BLaER1 (cell line): ENCODE data around the gene BSCL2.
"Not testable (repeated sequence)": the region's sequence is repeated elsewhere in the genome, so short reads cannot be mapped to it uniquely, and the experiment has no call there.

Experiments used
- H3K27ac ChIP-seq: shearing (Covaris generic); formaldehyde crosslinking; 2 replicates; pipeline ENCODE4 v1.8.1; 2022
- H3K27me3 ChIP-seq: shearing (Covaris generic); formaldehyde crosslinking; 2 replicates; pipeline ENCODE4 v1.8.1; 2022
- H3K36me3 ChIP-seq: shearing (Covaris generic); formaldehyde crosslinking; 2 replicates; pipeline ENCODE4 v1.8.1; 2022
- H3K4me1 ChIP-seq: shearing (Covaris generic); formaldehyde crosslinking; 2 replicates; pipeline ENCODE4 v1.8.1; 2022
- H3K4me2 ChIP-seq: shearing (Covaris generic); formaldehyde crosslinking; 2 replicates; pipeline ENCODE4 v1.8.1; 2022
- H3K4me3 ChIP-seq: shearing (Covaris generic); formaldehyde crosslinking; 2 replicates; pipeline ENCODE4 v1.8.1; 2022
- H3K9ac ChIP-seq: shearing (Covaris generic); formaldehyde crosslinking; 2 replicates; pipeline ENCODE4 v1.8.1; 2022
- H3K9me3 ChIP-seq: shearing (Covaris generic); formaldehyde crosslinking; 2 replicates; pipeline ENCODE4 v1.8.1; 2022
- H4K20me1 ChIP-seq: shearing (Covaris generic); formaldehyde crosslinking; 2 replicates; pipeline ENCODE4 v1.8.1; 2022
- Cebpa-rat ChIP-seq: shearing (Covaris generic); IDR thresholded peaks from 2 replicates; pipeline ENCODE4 v1.8.1; 2022

BSCL2 gene

GRCh38 chr11:62708793-62709192, 1.6 kb upstream of the BSCL2 start:
- Histone ChIP-seq H3K27ac (peak overlapping the region; percentile 98), H3K4me1 (peaks cover 51% of the 10 kb centered on the region), H3K36me3 (peaks cover 43% of the 10 kb centered on the region), H3K27me3 (no peaks in the 10 kb centered on the region), H3K4me3 (peak overlapping the region; percentile 69), H4K20me1 (no peaks in the 10 kb centered on the region), H3K9me3 (no peaks in the 10 kb centered on the region), H3K9ac (peak overlapping the region; percentile 92), H3K4me2 (peak overlapping the region; percentile 99)
- TF ChIP-seq Cebpa-rat = no peak

DNA sequence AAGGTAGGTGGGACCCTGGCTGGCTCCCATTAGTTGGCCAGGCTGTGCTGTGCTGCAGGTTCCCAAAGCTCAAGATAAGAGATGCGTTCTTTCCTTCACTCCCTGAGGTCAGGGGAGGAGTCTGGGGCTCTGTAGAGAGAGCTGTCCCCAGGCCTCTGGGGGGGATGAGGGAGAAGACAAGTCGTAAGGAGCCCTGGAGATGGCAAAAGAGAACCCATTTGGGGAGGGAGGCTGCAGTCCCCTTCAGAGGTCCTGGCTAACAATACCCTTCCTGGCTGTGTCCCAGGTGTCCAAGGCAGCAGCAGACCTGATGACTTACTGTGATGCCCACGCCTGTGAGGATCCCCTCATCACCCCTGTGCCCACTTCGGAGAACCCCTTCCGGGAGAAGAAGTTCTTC, 1.2 kb upstream of the BSCL2 start:
- TF ChIP-seq Cebpa-rat = no peak
- Histone ChIP-seq H4K20me1 (no peaks in the 10 kb centered on the region), H3K9ac (peak overlapping the region; percentile 92), H3K4me2 (peak overlapping the region; percentile 99), H3K4me3 (peak overlapping the region; percentile 69), H3K27me3 (no peaks in the 10 kb centered on the region), H3K36me3 (peaks cover 43% of the 10 kb centered on the region), H3K4me1 (peaks cover 51% of the 10 kb centered on the region), H3K27ac (peak overlapping the region; percentile 98), H3K9me3 (no peaks in the 10 kb centered on the region)

- no peaks in the 10 kb centered on the region for H4K20me1 ChIP-seq
- H3K36me3 ChIP-seq = peaks cover 41% of the 10 kb centered on the region
- peak overlapping the region; percentile 76 for H3K4me3 ChIP-seq
- peak overlapping the region; percentile 56; the same call in 1 of the 2 replicates for H3K27ac ChIP-seq
- H3K9ac ChIP-seq = peak overlapping the region; percentile 67; the same call in 1 of the 2 replicates
- TF ChIP-seq Cebpa-rat = no peak
- no peaks in the 10 kb centered on the region for H3K9me3 ChIP-seq
- peak overlapping the region; percentile 99 for H3K4me2 ChIP-seq
- no peaks in the 10 kb centered on the region for H3K27me3 ChIP-seq
- H3K4me1 ChIP-seq = peaks cover 51% of the 10 kb centered on the region
Observed at GRCh38 chr11:62706850-62707247, 375 bp downstream of the BSCL2 start.

- Histone ChIP-seq H3K4me1 (peaks cover 51% of the 10 kb centered on the region), H3K9ac (peak overlapping the region; percentile 72), H3K27ac (peak overlapping the region; percentile 56), H3K27me3 (no peaks in the 10 kb centered on the region), H3K36me3 (peaks cover 41% of the 10 kb centered on the region), H3K4me2 (peak overlapping the region; percentile 99), H3K9me3 (no peaks in the 10 kb centered on the region), H4K20me1 (no peaks in the 10 kb centered on the region), H3K4me3 (peak overlapping the region; percentile 76)
- no peak for TF ChIP-seq Cebpa-rat
Observed at GRCh38 chr11:62705880-62706849, 1.1 kb downstream of the BSCL2 start.

DNA sequence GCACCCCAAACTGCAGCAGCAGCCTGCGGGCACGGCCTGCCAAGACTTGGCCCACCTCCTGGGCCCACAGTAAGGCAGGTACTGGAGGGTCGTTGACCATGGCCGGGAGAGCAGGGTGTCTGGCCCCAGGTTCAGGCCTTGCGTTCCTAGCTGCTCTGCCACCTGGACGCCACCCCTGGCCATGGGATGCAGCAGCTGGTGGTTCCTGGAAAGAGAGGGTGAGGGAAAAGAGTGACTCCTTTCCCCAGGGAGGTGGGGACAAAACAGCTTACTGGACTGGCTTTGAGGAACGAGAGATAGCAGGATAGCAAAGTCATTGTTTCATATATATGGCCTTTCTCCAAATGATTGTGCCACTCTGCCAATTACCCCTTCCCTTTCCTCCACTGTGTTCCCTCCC, 1.8 kb downstream of the BSCL2 start:
- Histone ChIP-seq H3K36me3 (peaks cover 41% of the 10 kb centered on the region), H3K4me1 (peaks cover 49% of the 10 kb centered on the region), H3K9me3 (no peaks in the 10 kb centered on the region), H4K20me1 (no peaks in the 10 kb centered on the region), H3K4me2 (peak overlapping the region; percentile 99), H3K9ac (peak overlapping the region; percentile 72), H3K27ac (peak overlapping the region; percentile 38), H3K4me3 (peak overlapping the region; percentile 76), H3K27me3 (no peaks in the 10 kb centered on the region)
- TF ChIP-seq Cebpa-rat = no peak

- peaks cover 40% of the 10 kb centered on the region for H3K4me1 ChIP-seq
- H4K20me1 ChIP-seq, H3K9me3 ChIP-seq, H3K4me3 ChIP-seq, H3K9ac ChIP-seq, H3K27ac ChIP-seq, H3K27me3 ChIP-seq, H3K4me2 ChIP-seq: not testable (repeated sequence)
- peaks cover 52% of the 10 kb centered on the region for H3K36me3 ChIP-seq
Observed at GRCh38 chr11:62703921-62704320, 3.3 kb downstream of the BSCL2 start.

GRCh38 chr11:62702246-62702645, 5.0 kb downstream of the BSCL2 start:
- no peak overlapping the region for H3K27ac ChIP-seq
- peaks cover 58% of the 10 kb centered on the region for H3K36me3 ChIP-seq
- no peak for TF ChIP-seq Cebpa-rat
- no peaks in the 10 kb centered on the region for H4K20me1 ChIP-seq
- no peak overlapping the region for H3K4me3 ChIP-seq
- no peak overlapping the region for H3K9ac ChIP-seq
- H3K27me3 ChIP-seq = no peaks in the 10 kb centered on the region
- H3K4me1 ChIP-seq = peaks cover 23% of the 10 kb centered on the region
- no peak overlapping the region for H3K4me2 ChIP-seq
- H3K9me3 ChIP-seq = no peaks in the 10 kb centered on the region

DNA sequence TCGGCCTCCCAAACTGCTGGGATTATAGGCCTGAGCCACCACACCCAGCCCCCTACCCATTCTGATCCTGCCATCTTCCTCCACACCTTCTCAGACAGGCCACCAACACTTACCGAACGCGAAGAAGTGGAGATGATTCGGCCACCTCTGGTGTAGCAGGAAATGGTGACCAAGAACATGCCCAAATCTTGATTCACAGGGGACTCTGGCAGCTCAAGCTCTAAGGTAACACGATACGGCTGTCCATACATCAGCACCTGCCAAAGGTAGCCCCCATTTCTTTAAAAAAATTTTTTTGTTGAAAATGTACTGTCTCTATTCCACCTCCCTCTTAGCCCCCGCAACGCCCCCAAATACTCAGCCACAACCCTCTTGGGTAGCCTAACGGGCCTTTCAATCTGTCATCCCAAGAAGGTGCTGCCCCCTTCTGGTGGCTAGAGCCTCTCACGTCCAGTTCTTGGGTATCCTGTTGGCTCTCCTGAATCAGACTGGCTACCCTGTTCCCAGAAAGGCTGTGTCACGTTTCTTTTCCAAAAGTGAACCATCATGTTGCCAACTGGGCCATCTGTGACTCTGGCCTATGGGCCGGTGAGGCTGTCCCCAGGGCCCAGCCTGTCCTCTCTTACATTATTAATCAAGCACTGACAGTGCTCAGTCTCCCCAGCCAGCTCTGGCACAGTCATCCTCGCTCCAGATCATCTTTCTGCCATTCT, 12.6 kb downstream of the BSCL2 start:
- TF ChIP-seq Cebpa-rat = no peak
- H4K20me1 ChIP-seq = no peaks in the 10 kb centered on the region
- H3K27me3 ChIP-seq = no peaks in the 10 kb centered on the region
- H3K4me1 ChIP-seq = 0 out of 2 replicates have a peak, but pooled peaks cover 7% of the 10 kb centered on the region
- H3K4me3 ChIP-seq = no peak overlapping the region
- H3K9me3 ChIP-seq = no peaks in the 10 kb centered on the region
- no peak overlapping the region for H3K9ac ChIP-seq
- H3K36me3 ChIP-seq = peaks cover 63% of the 10 kb centered on the region
- H3K4me2 ChIP-seq = no peak overlapping the region
- H3K27ac ChIP-seq = no peak overlapping the region

GRCh38 chr11:62693624-62694023, 13.6 kb downstream of the BSCL2 start:
- H3K27me3 ChIP-seq, H3K4me2 ChIP-seq, H4K20me1 ChIP-seq, H3K4me3 ChIP-seq, H3K9me3 ChIP-seq, H3K27ac ChIP-seq, H3K9ac ChIP-seq, H3K4me1 ChIP-seq: not testable (repeated sequence)
- peaks cover 59% of the 10 kb centered on the region for H3K36me3 ChIP-seq
